GM12892 (cell line): ENCODE measurements around the gene RAB22A.

Source experiments
- DNase-seq: peaks from one replicate; pipeline ENCODE4 v3.0.0; 2011; ENCODE audit not compliant: insufficient read length
- FAIRE-seq: peaks from 2 replicates; lab custom pipeline; 2011; peaks lifted over from hg19 to GRCh38; lab: Jason Lieb, UNC
- POLR2A ChIP-seq: IDR thresholded peaks from 2 replicates; pipeline ENCODE4 v1.6.1; 2011; ENCODE audit warnings: low read depth, low read length, control low read depth
- POLR2AphosphoS5 ChIP-seq: IDR thresholded peaks from 2 replicates; pipeline ENCODE4 v1.6.1; 2011; ENCODE audit warnings: low read depth, low read length, control low read depth
- TAF1 ChIP-seq: IDR thresholded peaks from 2 replicates; pipeline ENCODE4 v1.6.1; 2011; ENCODE audit warnings: low read depth, mild to moderate bottlenecking, control low read depth, low read length, borderline replicate concordance

The RAB22A gene

GRCh38 chr20:58277578-58278472, 31.7 kb upstream of the RAB22A start:
- TF ChIP-seq POLR2A = no peak
- TF ChIP-seq TAF1 = no peak
- TF ChIP-seq POLR2AphosphoS5 = no peak
- DNase-seq (no peak), FAIRE-seq (no peak)

DNA sequence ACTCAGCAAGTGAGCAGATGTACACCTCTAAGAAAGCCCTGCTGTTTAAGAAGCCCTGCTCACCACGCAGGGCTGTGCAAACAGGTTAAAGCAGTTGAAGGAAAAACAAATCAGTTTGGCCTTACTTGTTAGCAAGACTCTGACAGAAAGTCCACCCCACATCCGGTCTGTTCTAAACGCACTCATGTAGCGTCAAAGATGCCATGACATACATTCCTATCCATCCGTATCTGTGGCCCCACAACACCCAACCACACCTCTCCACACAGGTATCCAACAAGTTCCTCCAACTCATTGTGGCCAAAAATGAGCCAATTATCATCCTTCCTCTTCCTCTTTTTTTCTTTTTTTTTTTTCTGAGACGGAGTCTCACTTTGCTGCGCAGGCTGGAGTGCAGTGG, 22.8 kb upstream of the RAB22A start:
- no peak for TF ChIP-seq POLR2A
- TF ChIP-seq POLR2AphosphoS5 = no peak
- TF ChIP-seq TAF1 = no peak
- DNase-seq (no peak), FAIRE-seq (peak; percentile 21)

DNA sequence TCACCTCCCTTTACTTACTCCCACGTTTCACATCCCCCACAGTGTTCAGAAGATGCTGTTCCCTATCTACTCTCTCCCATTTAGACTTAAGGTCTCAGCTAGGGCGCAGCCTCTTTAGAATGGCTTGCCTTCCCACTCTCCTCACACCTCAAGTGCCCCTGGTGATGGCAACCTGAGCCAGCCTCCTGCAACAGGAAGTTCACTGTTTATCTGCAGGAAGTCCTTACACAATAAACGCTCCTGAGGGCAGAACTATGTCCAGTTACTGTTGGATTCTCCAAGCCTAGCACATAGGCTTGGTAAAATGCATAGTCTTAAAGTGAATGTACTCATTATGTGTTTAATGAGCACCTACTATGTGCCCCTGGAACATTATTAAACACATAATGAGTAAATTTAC, 21.9 kb upstream of the RAB22A start:
- DNase-seq = no peak
- no peak for FAIRE-seq
- TF ChIP-seq POLR2A = no peak
- no peak for TF ChIP-seq POLR2AphosphoS5
- TF ChIP-seq TAF1 = no peak

DNA sequence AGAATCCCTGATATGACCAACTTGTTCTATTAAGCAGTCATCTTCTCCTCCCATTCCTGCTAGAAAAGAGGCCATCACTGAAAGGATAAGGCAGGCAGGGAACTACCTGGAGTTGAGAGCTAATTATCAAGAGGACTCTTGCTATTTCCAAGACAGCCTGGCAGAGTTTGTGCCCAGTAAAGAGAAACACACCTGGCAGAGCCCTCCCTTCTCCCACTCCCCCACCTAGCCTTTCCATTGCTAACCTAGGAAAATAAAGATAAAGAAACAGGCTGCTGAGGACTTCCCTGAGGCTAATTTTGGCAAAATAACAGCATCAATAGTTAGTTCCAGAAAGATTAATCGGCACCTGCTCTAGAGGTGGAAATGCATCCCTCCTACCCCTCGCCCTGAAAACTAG, 20.4 kb upstream of the RAB22A start:
- no peak for FAIRE-seq

GRCh38 chr20:58293453-58293852, 16.1 kb upstream of the RAB22A start:
- FAIRE-seq = no peak
- TF ChIP-seq POLR2AphosphoS5 = no peak
- no peak for TF ChIP-seq TAF1
- TF ChIP-seq POLR2A = no peak
- DNase-seq = no peak

More for the DNA sequence above, 20.4 kb upstream of the RAB22A start:
- DNase-seq = no peak
- TF ChIP-seq POLR2AphosphoS5 (no peak), POLR2A (no peak), TAF1 (no peak)

DNA sequence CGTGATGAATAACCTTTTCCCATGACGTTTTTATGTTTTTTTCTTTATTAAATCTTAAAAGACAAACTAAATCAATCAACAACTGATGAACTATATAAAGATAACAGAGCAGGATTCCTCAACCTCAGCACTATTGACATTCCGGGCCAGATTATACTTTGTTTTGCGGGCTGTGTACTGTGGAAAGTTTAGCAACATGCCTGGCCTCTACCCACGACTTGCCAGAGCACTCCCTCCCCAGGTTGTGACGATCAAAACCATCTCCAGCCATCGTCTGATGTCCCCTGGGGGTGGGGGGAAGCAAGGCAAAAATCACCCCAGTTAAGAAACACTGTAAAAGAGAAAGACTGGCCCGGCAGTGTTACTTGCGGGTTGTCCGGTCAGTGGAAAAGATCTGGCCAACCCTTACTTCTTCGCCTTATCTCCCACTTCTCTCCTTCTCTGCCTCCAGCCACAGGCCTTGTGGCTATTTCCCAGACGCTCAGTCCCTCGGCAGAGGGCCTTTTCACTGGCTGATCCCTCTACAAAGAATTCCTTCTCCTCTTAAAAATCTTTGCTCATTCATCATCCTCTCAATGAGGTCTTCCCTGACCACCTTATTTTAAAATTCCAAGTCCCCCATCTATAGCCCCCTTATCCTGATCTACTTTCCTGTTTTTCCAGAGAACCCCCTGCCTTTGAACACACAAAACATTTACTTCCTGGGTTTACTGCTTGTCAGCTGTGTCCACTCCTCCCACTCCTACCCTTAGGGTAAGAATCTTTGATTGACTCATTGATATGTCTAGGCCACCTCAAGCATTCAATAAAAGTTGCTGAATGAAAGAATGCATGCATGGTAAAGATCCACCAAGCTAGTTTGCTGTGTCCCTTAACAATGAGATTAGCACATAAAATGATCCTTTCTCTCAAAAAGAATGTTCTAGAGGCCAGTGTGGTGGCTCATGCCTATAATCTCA, 14.7 kb upstream of the RAB22A start:
- DNase-seq (no peak), FAIRE-seq (no peak)
- TF ChIP-seq POLR2A (no peak), POLR2AphosphoS5 (no peak), TAF1 (no peak)

DNA sequence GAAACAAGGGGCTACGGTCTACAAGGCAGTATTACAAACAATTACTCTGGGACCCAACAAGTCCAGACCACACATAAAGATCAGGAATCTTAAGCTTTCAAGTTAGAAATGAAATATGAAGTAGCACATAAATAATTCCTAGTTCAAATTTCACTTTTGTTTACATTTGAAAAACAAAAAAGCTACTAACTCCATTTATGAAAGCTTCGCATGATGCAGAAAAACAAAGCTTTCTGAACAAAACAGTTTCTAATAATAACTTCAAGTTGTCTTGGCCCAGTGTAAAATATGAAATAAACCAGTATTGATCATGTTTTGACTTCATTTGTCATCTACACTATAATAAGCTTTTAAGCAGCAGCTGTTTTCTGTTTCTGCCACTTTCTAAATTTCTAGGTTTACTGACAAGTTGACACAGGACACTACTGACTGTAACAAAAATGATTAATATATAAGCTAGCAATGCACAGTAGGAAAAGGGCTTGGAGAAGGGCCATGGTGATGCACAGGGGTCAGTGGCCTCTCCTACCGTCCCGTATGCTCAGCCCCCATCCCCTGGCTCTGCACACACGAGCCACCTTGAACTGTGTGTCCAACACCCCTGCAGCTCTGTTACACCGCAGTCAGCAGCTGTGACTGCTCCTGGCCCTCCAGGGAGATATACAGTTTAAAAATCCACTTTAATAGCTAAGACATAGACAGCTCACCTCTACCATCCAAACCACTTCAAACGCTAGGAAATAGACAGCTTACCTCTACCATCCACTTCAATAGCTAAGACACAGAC, 13.3 kb upstream of the RAB22A start:
- TF ChIP-seq POLR2A = no peak
- no peak for TF ChIP-seq TAF1
- TF ChIP-seq POLR2AphosphoS5 = no peak
- FAIRE-seq = no peak
- no peak for DNase-seq

DNA sequence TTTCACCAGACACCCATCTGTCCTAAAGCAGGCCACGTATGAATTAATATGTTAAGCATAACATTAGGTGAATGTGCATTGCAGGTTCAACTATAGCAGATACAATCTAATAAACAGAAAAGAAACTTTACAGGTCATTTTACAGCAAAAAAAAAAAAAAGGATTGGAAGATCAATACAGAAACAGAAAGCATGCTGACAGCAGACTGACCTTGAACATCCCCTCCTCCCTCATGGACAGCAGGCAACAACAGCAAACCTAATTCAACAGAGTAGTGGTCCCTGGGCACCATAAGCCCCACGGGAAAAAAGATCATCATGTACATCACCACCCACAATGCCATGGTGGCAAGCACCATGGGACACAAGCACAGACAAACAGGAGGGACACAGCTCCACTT, 12.1 kb upstream of the RAB22A start:
- DNase-seq = no peak
- no peak for FAIRE-seq
- TF ChIP-seq POLR2AphosphoS5 = no peak
- TF ChIP-seq POLR2A = no peak
- TF ChIP-seq TAF1 = no peak

DNA sequence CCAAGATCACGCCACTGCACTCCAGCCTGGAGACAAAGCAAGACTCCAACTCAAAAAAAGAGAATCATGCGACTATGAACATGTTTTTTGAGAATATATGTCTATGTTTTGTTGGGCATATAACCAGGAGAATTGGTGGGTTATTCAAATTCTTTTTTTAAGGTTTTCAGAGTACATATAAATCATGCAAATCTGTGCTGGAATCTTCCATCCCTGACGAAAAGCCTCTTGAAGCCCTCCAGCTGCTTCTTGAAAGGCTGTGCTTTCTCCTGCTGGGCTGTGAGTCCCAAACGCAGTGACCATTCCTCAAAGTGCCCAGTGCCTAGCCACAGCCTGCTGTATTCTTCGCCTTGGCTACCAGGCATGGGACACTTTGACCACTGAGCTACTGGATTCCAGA, 9.2 kb upstream of the RAB22A start:
- no peak for DNase-seq
- TF ChIP-seq TAF1 (no peak), POLR2AphosphoS5 (no peak), POLR2A (no peak)
- no peak for FAIRE-seq

DNA sequence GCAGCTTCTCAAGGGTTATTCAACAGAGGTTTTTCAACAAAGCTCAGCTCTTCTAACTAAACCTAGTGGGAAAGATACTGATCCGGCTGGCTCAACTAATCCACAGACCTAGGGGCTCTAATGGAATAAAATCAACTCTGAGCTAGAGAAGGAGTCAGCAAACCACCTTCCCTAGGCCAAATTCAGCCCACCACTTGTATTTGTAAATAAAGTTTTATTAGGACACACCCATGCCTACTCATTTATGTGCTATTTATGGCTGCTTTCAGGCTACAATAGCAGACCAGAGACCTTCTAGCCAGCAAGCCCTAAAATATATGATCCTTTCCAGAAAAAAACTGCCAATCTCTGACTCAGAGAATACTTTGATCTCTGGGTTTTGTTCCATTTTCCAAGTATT, 6.0 kb upstream of the RAB22A start:
- DNase-seq (no peak), FAIRE-seq (no peak)
- TF ChIP-seq POLR2A (no peak), TAF1 (no peak), POLR2AphosphoS5 (no peak)
